ENCODE results near the gene TSPAN32. TPM values are rescaled to one million over a fixed set of nuclear protein-coding genes. Genes with fewer than 3 reads are reported as not detected.
"Not testable (repeated sequence)": the region's sequence is repeated elsewhere in the genome, so short reads cannot be mapped to it uniquely, and the experiment has no call there.

TSPAN32 gene
- total and polyA plus RNA-seq, 2 donors (not counting 1 experiment from before 2014, with no cell fraction given) = 0.17 TPM; not detected in 1

DNA sequence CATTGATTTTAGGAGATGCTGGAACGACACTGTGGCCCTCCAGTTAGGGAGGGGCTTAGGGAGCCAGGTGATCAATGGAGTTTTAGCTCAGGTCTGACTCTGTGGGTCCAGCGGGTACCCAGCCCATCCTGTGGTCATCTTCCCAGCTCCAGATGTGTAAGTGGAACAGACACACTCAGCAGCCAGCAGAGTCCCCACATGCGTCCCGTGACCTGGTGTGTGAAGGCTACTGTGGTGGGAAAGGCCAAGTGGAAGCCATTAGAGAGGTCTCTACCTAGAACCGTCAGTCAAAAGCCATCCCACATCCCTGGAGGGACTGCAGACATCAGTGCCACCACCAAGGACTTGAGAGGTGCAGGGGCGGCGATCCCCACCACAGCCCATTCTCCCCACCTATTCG, 55.4 kb downstream of the TSPAN32 start:
- Histone ChIP-seq H3K4me3 (replicated peaks in 1 of 4; ENCODE audit: control extremely low read depth in 1 of 4, insufficient read depth in 1 of 4, low read depth in 3 of 4, low read length in 4 of 4) (no peak overlapping the region), H3K4me2 (ENCODE audit: extremely low read depth, insufficient read depth, low read length) (no peak overlapping the region), H3K27ac (ENCODE audit: insufficient read depth, low read length) (no peak overlapping the region), H2AFZ (ENCODE audit: low read length) (no peak overlapping the region), H3K36me3 (ENCODE audit: control insufficient read depth, insufficient read depth, low read length) (no peaks in the 10 kb centered on the region), H3K9me3 (ENCODE audit: control insufficient read depth, insufficient read depth, low read depth, low read length) (no peaks in the 10 kb centered on the region), H3K9ac (ENCODE audit: insufficient read depth, low read length) (no peak overlapping the region), H4K20me1 (ENCODE audit: control insufficient read depth, extremely low read depth, insufficient read depth, low read length) (no peaks in the 10 kb centered on the region), H3K4me1 (ENCODE audit: control insufficient read depth, extremely low read depth, insufficient read depth, low read length) (no peaks in the 10 kb centered on the region), H3K79me2 (ENCODE audit: control insufficient read depth, insufficient read depth, low read length) (no peaks in the 10 kb centered on the region), H3K27me3 (ENCODE audit: control insufficient read depth, insufficient read depth, low read length) (no peaks in the 10 kb centered on the region)
- TF ChIP-seq CTCF (conservative IDR thresholded peaks at IDR 0.05 in 1 of 2, IDR thresholded peaks at IDR 0.05 in 1 of 2; ENCODE audit: low read depth in 1 of 2, low read length in 2 of 2) (no peak), EZH2 (IDR thresholded peaks at IDR 0.05; ENCODE audit: low read length, missing control alignments) (no peak)
- no peak for DNase-seq (ENCODE audit: low read depth in 2 of 2)

- not testable (repeated sequence) for H3K36me3 ChIP-seq (ENCODE audit: control insufficient read depth, insufficient read depth, low read length); H3K79me2 ChIP-seq (ENCODE audit: control insufficient read depth, insufficient read depth, low read length); DNase-seq (ENCODE audit: low read depth in 2 of 2); H3K4me1 ChIP-seq (ENCODE audit: control insufficient read depth, extremely low read depth, insufficient read depth, low read length); H3K9me3 ChIP-seq (ENCODE audit: control insufficient read depth, insufficient read depth, low read depth, low read length); H3K4me3 ChIP-seq (replicated peaks in 1 of 4; ENCODE audit: control extremely low read depth in 1 of 4, insufficient read depth in 1 of 4, low read depth in 3 of 4, low read length in 4 of 4); H3K27ac ChIP-seq (ENCODE audit: insufficient read depth, low read length); H4K20me1 ChIP-seq (ENCODE audit: control insufficient read depth, extremely low read depth, insufficient read depth, low read length); H3K27me3 ChIP-seq (ENCODE audit: control insufficient read depth, insufficient read depth, low read length); H3K4me2 ChIP-seq (ENCODE audit: extremely low read depth, insufficient read depth, low read length); H3K9ac ChIP-seq (ENCODE audit: insufficient read depth, low read length); H2AFZ ChIP-seq (ENCODE audit: low read length)
Observed at GRCh38 chr11:2357651-2358050, 55.8 kb downstream of the TSPAN32 start.

- H4K20me1 ChIP-seq (ENCODE audit: control insufficient read depth, extremely low read depth, insufficient read depth, low read length) = no peaks in the 10 kb centered on the region
- TF ChIP-seq CTCF (conservative IDR thresholded peaks at IDR 0.05 in 1 of 2, IDR thresholded peaks at IDR 0.05 in 1 of 2; ENCODE audit: low read depth in 1 of 2, low read length in 2 of 2) (no peak), EZH2 (IDR thresholded peaks at IDR 0.05; ENCODE audit: low read length, missing control alignments) (no peak)
Observed at GRCh38 chr11:2358754-2359442, 57.1 kb downstream of the TSPAN32 start.

More at GRCh38 chr11:2358754-2359442, 57.1 kb downstream of the TSPAN32 start:
- no peak overlapping the region for H3K4me2 ChIP-seq (ENCODE audit: extremely low read depth, insufficient read depth, low read length)
- DNase-seq (ENCODE audit: low read depth in 2 of 2) = no peak
- no peaks in the 10 kb centered on the region for H3K27me3 ChIP-seq (ENCODE audit: control insufficient read depth, insufficient read depth, low read length)
- H3K36me3 ChIP-seq (ENCODE audit: control insufficient read depth, insufficient read depth, low read length) = no peaks in the 10 kb centered on the region
- H3K4me3 ChIP-seq (replicated peaks in 1 of 4; ENCODE audit: control extremely low read depth in 1 of 4, insufficient read depth in 1 of 4, low read depth in 3 of 4, low read length in 4 of 4) = no peak overlapping the region
- H3K9me3 ChIP-seq (ENCODE audit: control insufficient read depth, insufficient read depth, low read depth, low read length) = no peaks in the 10 kb centered on the region
- no peak overlapping the region for H3K9ac ChIP-seq (ENCODE audit: insufficient read depth, low read length)
- no peaks in the 10 kb centered on the region for H3K4me1 ChIP-seq (ENCODE audit: control insufficient read depth, extremely low read depth, insufficient read depth, low read length)
- H2AFZ ChIP-seq (ENCODE audit: low read length) = no peak overlapping the region
- H3K79me2 ChIP-seq (ENCODE audit: control insufficient read depth, insufficient read depth, low read length) = no peaks in the 10 kb centered on the region
- no peak overlapping the region for H3K27ac ChIP-seq (ENCODE audit: insufficient read depth, low read length)

All from fibroblast of lung (primary cell).